ENCODE results near the gene NEGR1. TPM values are rescaled to one million over a fixed set of nuclear protein-coding genes. Genes with fewer than 3 reads are reported as not detected.

Gene NEGR1
- total and polyA plus RNA-seq, 7 donors = 0.69 to 69.2 (median 42.5) TPM

DNA sequence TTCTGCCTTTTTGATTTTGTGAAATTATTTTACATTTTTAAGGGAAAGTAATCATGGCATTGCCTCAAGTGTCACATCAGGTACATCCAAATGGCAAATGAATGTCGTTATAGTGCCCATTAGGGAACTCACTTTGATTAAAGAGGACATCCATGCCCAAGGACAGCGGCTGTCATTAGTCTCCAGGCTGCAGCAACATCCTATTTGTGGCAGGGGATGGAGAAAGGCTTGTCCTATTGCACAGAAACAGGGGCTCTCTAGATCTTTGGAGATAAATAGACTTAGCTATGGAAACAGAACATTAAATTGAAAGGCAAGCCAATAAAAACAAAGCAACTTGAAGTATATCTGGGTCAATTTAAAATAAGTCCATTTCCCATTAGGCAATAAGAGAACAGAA is 439.3 kb downstream of the NEGR1 start:
- no peak overlapping the region for H3K27ac ChIP-seq
- no peaks in the 10 kb centered on the region for H3K4me1 ChIP-seq
- no peak for DNase-seq
- 88 to 89% methylated on average over 2 of the region's 2 CpGs for WGBS, 2 donors
- H3K27me3 ChIP-seq = no peaks in the 10 kb centered on the region
- intact Hi-C loops (cut with DNase I) = no loop called here
- no peaks in the 10 kb centered on the region for H3K9me3 ChIP-seq
- TF ChIP-seq EP300 (IDR thresholded peaks at IDR 0.05) = no peak
- TF ChIP-seq POLR2A (IDR thresholded peaks at IDR 0.05) = no peak
- no peak for TF ChIP-seq POLR2AphosphoS5 (IDR thresholded peaks at IDR 0.05)
- TF ChIP-seq, protein P1, sequence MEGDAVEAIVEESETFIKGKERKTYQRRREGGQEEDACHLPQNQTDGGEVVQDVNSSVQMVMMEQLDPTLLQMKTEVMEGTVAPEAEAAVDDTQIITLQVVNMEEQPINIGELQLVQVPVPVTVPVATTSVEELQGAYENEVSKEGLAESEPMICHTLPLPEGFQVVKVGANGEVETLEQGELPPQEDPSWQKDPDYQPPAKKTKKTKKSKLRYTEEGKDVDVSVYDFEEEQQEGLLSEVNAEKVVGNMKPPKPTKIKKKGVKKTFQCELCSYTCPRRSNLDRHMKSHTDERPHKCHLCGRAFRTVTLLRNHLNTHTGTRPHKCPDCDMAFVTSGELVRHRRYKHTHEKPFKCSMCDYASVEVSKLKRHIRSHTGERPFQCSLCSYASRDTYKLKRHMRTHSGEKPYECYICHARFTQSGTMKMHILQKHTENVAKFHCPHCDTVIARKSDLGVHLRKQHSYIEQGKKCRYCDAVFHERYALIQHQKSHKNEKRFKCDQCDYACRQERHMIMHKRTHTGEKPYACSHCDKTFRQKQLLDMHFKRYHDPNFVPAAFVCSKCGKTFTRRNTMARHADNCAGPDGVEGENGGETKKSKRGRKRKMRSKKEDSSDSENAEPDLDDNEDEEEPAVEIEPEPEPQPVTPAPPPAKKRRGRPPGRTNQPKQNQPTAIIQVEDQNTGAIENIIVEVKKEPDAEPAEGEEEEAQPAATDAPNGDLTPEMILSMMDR (IDR thresholded peaks at IDR 0.05) = no peak
- H3K36me3 ChIP-seq = no peaks in the 10 kb centered on the region
- H3K4me3 ChIP-seq = no peak overlapping the region

DNA sequence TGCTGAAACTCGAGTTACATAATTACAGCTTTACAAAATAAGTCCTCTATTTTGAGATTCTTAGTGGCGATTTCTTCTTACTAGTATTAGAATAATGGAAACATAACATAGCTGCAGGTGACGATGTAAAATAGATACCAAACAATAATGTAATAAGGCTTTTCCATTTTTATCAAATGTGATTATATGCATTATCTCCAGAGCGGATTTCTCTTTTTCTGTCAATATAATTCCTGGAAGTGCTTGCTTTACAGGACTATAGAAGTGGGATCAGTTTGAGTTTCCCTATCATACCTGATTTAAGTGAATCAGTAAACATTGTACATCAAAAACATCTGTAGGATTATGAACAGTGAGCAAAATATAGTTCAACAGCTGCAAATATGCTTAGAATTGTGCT is 442.5 kb downstream of the NEGR1 start:
- H3K36me3 ChIP-seq = no peaks in the 10 kb centered on the region
- intact Hi-C loops (cut with DNase I) = no loop called here
- WGBS, 2 donors = 88 to 90% methylated on average over 4 of the region's 4 CpGs
- H3K4me1 ChIP-seq = peaks cover 0 to 5% (median under 1%) of the 10 kb centered on the region in 4 donors
- DNase-seq = no peak
- TF ChIP-seq EP300 (IDR thresholded peaks at IDR 0.05) (no peak), POLR2A (IDR thresholded peaks at IDR 0.05) (no peak), POLR2AphosphoS5 (IDR thresholded peaks at IDR 0.05) (no peak)
- TF ChIP-seq, protein P1 (IDR thresholded peaks at IDR 0.05) = no peak
- no peaks in the 10 kb centered on the region for H3K27me3 ChIP-seq
- no peak overlapping the region for H3K4me3 ChIP-seq
- no peak overlapping the region for H3K27ac ChIP-seq
- no peaks in the 10 kb centered on the region for H3K9me3 ChIP-seq

DNA sequence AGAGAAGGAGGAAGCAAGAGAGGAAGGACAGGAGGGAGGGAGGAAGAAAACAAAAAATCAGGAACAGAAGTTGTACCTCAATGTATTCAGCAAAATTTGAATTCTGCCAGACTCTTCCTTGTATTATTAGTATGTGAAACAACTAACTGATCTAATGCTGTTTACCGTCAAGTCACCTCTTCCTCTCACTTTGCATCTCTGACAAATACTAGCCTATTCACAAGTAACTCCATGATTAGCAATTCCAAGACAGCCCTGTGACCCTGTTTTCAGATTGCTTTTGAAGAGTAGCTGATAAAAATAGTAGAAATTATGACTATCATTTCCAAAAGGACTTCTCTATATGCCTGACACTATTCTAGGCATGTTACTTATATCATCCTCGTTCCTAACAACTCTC is 445.4 kb downstream of the NEGR1 start:
- H3K27ac ChIP-seq = no peak overlapping the region
- no peak for DNase-seq
- intact Hi-C loops (cut with DNase I) = no loop called here
- WGBS, 2 donors = 74 to 79% methylated on average over 2 of the region's 2 CpGs
- H3K36me3 ChIP-seq = no peaks in the 10 kb centered on the region
- no peak overlapping the region for H3K4me3 ChIP-seq
- TF ChIP-seq, protein P1 (IDR thresholded peaks at IDR 0.05) = no peak
- no peak for TF ChIP-seq POLR2A (IDR thresholded peaks at IDR 0.05)
- TF ChIP-seq EP300 (IDR thresholded peaks at IDR 0.05) = no peak
- no peak for TF ChIP-seq POLR2AphosphoS5 (IDR thresholded peaks at IDR 0.05)
- H3K4me1 ChIP-seq = peaks cover 0 to 10% (median 3%) of the 10 kb centered on the region in 4 donors
- H3K27me3 ChIP-seq = no peaks in the 10 kb centered on the region
- no peaks in the 10 kb centered on the region for H3K9me3 ChIP-seq

DNA sequence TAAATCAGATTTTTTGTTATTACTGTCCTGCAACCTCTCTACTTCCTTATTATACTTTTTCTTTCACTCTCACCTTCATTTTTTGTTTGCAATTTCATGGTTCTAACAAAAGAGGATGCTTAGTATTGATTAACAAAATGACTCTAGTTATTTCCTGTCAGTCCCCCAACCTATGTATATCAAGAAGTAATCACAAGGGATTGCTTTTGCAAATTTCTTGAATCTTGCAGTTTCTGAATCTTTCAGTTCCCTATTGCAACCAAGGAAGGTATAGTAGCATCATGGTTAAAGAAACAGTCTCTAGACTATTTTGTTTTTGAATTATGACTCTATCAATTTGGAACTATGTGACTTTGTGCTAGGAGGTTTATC is 446.9 kb downstream of the NEGR1 start:
- H3K9me3 ChIP-seq = no peaks in the 10 kb centered on the region
- no peak overlapping the region for H3K4me3 ChIP-seq
- no peaks in the 10 kb centered on the region for H3K36me3 ChIP-seq
- H3K27me3 ChIP-seq = no peaks in the 10 kb centered on the region
- no peak overlapping the region for H3K27ac ChIP-seq
- intact Hi-C loops (cut with DNase I) = no loop called here
- no peak for TF ChIP-seq POLR2AphosphoS5 (IDR thresholded peaks at IDR 0.05)
- TF ChIP-seq, protein P1 (IDR thresholded peaks at IDR 0.05) = no peak
- peaks cover 0 to 10% (median 3%) of the 10 kb centered on the region in 4 donors for H3K4me1 ChIP-seq
- DNase-seq = no peak
